Measurements from ENCODE around the gene NXPE1.

The NXPE1 gene

DNA sequence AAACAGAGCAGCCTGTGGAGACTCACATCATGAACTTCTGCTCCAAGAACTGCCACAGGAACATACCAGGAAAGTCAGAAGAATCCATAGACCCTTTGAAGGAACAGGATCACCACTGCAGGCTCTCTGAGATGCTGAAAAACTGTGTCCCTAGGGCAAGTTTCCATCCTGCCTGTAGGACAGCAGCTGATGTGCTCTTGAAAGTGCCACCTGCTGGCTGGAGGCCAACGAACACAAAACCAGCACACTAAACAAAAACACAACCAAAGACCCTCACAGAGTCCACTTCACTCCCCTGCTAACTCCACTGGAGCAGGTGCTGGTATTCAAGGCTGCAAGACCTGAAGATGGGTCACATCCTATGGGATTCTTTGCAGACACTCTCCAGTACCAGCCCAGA lies 12.0 kb upstream of the NXPE1 start:
- no peak for TF ChIP-seq GATA3 (IDR thresholded peaks at IDR 0.05; ENCODE audit: low read depth, low read length)
- no peak for TF ChIP-seq GATA2 (IDR thresholded peaks at IDR 0.05; ENCODE audit: low read depth, low read length)

DNA sequence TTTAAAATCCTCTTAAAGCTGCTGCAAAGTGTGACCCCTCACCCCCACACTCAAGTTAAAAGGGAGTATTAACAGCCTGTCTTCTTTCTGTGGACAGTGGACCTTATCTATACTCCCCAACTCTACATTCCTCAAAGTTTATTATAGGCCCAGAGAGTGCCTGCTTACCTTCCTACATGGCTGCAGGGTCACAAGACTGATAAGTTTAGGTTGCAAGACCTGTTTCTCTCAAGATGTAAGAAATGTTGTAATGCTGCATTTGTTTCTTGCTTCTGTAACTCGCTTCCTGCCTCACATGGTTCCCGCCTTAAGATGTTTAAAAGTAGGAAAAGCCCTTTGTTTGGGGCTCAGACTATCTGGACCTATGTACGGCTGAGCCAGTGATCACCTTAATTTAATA lies 10.1 kb upstream of the NXPE1 start:
- TF ChIP-seq GATA2 (IDR thresholded peaks at IDR 0.05; ENCODE audit: low read depth, low read length) (no peak), GATA3 (IDR thresholded peaks at IDR 0.05; ENCODE audit: low read depth, low read length) (no peak)

DNA sequence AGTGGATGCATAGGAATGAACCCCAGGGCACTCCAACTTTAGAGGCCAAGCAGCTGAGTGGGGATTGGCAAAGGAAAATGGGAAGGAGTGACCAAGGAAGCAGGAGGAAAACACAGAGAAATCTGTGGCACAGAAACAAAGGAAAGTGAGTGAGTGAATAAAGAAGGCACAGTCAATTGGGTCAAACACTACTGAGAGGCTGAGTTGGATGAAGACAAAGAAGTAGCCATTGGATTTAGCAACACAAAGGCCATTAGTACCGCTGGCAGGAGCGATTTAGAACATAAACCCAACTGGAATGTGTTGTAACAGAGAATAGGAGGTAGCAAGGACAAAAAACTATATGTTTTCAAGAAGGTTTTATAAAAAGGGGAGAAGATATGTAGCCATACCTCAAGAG lies 6.6 kb upstream of the NXPE1 start:
- no peak for TF ChIP-seq GATA3 (IDR thresholded peaks at IDR 0.05; ENCODE audit: low read depth, low read length)
- no peak for TF ChIP-seq GATA2 (IDR thresholded peaks at IDR 0.05; ENCODE audit: low read depth, low read length)

DNA sequence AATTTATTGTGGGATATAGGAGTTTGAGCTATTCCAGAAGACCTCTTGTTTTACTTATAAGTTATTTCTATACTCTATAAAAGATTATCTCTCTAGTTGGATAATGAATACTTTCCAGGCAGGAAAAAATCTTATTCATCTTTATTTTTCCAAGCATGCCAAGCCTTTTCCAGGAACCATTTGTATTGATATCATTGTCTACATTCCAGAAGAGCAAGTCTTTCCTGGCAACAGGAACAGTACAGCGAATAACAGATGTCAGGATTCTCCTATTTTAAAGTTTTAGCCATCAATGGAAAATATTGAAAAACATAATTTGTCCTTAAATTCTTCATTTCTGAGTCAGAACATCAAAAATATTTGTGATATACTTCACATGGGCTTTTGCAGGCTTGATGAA lies 5.2 kb upstream of the NXPE1 start:
- no peak for TF ChIP-seq GATA3 (IDR thresholded peaks at IDR 0.05; ENCODE audit: low read depth, low read length)

DNA sequence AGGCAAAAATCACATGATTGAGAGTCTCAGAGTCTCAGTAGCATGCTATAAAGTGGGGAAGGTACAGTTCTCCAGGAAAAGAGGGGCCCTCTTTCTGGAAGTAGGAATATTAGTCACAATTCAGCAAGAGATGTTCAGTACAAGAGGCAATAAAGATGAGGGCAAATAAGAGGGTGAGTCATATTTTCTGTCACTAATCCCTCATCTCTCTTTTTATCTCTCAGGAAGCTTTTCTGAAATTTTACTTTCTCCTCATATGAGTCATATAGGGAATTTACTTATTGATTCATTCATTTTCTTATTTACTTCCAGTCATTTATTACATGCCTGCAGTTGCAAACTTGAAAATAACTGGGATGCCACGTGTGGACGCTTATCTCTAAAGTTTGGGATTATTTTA lies 3.4 kb upstream of the NXPE1 start:
- no peak for TF ChIP-seq GATA2 (IDR thresholded peaks at IDR 0.05; ENCODE audit: low read depth, low read length)
- no peak for TF ChIP-seq GATA3 (IDR thresholded peaks at IDR 0.05; ENCODE audit: low read depth, low read length)

DNA sequence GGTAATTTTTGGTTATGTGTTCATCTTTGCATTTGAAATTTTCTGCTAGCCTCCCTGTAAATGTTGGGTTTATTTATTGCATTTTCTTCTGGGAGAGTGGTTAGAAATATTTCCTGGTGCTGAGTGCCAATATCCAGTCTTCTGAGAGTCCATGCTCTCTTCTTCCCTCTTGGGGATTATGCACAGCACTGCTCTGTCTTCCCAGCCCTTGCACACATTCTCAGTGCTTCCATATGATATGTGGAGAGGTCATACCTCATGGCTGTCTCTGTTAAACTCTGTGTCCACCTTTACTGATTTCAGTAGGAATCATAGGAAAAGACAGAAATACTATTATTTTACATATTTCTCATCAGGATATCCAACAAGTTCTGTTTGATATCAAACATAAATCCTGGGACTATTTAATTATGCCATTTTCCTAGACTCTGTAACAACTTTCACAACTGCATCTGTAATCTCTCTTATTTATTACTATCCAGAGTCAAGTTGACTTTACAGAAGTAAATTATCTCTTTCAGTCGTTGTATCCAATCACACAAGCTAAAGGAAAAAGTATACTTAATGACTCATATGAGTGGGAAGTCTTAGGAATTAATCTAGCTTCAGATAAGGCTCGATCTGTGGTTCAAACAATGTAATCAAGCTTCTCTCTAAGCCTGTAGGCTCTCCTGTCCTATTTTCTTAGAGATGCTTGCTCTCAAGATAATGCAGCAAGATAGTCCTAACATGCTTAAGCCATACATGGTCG lies 2.7 kb upstream of the NXPE1 start:
- no peak for TF ChIP-seq GATA3 (IDR thresholded peaks at IDR 0.05; ENCODE audit: low read depth, low read length)
- TF ChIP-seq GATA2 (IDR thresholded peaks at IDR 0.05; ENCODE audit: low read depth, low read length), result no peak

DNA sequence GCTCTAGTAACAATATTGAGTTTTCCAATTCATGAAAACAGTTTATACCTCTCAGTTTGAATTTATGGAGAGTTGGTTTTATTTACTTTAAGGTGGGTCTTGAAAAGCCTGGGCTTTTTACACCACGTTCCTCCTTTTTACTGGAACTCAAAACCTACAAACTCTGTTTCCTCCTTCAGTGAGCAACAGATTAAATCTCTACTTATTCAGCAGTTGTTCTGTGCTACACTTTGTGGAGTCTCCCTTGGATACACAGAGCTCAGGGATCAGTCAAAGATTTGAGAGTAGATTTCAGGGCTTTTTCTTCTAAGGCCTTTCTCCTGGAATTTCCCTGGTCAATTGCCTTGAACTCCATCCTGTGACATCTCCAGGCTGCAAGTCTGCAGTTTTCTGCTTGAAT lies 3.5 kb downstream of the NXPE1 start:
- TF ChIP-seq GATA3 (IDR thresholded peaks at IDR 0.05; ENCODE audit: low read depth, low read length), result no peak
- no peak for TF ChIP-seq GATA2 (IDR thresholded peaks at IDR 0.05; ENCODE audit: low read depth, low read length)

DNA sequence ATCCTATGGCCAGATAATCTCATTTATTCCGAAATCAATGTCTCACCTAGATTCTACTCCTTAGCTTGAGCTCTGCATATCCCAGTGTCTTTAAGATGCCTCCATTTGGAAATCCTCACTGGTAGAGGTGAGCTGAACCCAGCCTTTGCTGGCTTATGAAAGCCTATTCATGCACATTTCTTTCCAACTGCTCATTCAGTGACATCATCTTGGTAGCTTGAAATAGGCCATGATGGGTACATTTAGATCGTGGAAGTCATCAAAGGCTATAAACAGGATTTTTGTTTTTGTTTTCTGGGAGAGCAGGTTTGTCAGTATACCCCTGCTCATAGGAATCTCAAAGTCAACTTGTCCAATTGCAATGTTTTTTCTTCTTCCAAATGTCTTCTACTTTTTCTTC lies 6.0 kb downstream of the NXPE1 start:
- TF ChIP-seq GATA3 (IDR thresholded peaks at IDR 0.05; ENCODE audit: low read depth, low read length) (no peak), GATA2 (IDR thresholded peaks at IDR 0.05; ENCODE audit: low read depth, low read length) (no peak)

DNA sequence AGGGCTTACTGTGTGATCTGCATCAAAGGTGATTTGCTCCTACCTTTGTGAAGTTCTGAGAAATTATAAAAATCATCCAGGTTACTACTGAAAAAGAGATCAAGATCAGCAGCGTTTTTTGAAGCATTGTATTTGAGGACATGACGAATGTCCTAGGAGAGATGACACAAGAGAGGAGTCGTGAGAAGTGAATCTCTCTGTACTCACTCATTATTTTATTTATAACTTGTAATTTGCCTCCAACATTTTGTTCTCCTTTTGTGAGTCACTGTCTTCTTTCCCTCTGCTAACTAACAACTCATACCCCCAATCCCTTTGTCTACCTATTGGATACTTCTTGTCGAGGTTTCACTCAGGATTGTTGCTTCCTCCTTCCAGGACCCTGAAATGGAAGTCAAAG lies 8.6 kb downstream of the NXPE1 start:
- no peak for TF ChIP-seq GATA3 (IDR thresholded peaks at IDR 0.05; ENCODE audit: low read depth, low read length)
- no peak for TF ChIP-seq GATA2 (IDR thresholded peaks at IDR 0.05; ENCODE audit: low read depth, low read length)

DNA sequence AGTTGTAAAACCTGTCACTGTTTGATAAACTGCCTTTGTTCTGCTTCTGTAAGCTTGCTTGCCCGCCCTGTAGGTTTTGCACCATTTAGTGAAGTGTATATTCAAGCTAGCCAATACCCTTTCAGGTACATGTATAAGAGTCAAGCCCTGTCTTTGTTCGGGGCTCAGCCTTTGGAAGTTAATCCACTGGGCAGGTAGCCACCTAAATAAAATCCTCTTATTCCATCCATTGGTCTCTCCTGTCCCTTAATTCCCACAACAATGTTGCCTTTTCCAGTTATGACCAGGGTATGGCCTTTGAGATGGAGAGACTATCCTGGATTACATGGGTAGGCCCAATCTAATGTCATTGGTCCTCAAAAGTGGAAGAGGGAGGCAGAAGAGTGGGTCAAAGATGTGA lies 34.0 kb downstream of the NXPE1 start:
- TF ChIP-seq GATA3 (IDR thresholded peaks at IDR 0.05; ENCODE audit: low read depth, low read length) (no peak), GATA2 (IDR thresholded peaks at IDR 0.05; ENCODE audit: low read depth, low read length) (no peak)

DNA sequence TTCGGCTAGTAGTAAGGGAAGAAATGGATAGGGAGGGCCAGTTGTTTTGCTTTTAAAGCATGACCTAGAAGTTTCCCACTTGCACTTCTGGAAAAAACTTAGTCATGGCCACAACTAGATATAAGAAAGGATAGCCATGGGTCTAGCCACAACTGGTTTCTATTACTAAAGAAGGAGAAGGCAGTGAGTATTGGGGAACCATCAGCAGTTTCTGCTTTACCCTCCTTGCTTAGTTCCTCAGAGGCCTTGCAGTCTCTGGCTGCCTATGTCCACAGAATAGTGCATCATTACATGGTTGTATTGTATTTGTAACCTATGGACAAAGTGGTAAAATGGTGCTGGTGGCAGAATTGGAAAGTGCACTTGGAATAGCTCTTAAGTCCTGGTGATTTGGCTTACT lies 35.6 kb downstream of the NXPE1 start:
- TF ChIP-seq GATA2 (IDR thresholded peaks at IDR 0.05; ENCODE audit: low read depth, low read length), result no peak
- no peak for TF ChIP-seq GATA3 (IDR thresholded peaks at IDR 0.05; ENCODE audit: low read depth, low read length)

DNA sequence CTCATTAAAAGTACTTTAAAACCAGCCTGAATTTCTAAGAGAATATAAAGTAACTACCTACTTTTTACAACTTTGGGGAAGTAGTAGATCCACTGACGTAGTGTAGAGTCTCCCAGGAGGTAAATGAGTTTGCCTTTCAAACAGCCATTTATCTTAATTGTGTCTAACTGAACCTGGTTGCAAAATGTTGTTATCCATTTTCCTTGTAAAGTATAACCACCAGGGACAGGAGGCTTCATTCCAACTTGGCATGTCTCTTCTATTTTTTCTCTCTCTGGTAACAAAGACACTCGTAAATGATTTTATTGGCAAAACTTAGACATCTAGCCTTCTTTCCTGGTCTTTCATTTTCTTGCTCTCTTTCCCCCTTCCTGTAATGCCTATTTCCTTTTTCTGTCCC lies 36.9 kb downstream of the NXPE1 start:
- no peak for TF ChIP-seq GATA3 (IDR thresholded peaks at IDR 0.05; ENCODE audit: low read depth, low read length)
- TF ChIP-seq GATA2 (IDR thresholded peaks at IDR 0.05; ENCODE audit: low read depth, low read length), result no peak

DNA sequence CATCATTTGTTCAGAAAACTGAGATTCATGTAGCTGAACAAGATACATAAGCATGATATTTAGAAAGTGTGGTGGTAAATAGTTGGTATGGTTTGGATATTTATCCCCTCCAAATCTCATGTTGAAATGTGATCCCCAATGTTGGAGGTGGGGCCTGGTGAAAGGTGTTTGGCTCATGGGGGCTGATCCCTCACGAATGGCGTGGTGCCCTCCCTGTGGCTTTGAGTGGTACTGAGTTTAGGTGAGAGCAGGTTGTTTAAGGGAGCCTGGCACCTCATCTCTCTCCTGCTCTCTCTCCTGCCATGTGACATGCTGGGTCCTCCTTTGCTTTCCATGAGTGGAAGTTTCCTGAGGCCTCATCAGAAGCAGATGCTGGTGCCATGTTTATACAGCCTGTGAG lies 48.1 kb downstream of the NXPE1 start:
- TF ChIP-seq GATA2 (IDR thresholded peaks at IDR 0.05; ENCODE audit: low read depth, low read length), result no peak
- TF ChIP-seq GATA3 (IDR thresholded peaks at IDR 0.05; ENCODE audit: low read depth, low read length), result no peak

DNA sequence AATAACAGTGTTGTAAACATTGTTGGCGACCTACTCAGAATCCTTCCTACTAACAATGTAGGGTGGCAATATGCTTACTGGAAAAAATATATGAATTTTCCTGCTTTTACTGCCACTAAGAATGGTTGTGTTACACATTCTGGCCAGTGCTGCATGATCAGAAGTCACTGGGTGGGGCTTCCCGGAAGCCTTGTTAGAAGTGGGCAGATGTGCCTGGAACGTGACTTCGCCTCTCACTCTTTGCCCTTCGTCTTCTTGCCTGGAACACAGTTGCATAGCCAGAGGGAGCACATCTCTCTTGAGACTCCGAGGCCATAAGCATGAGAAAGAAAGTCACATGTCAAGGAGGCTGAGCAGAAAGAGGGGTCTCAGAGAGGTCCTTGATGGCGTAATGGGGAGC lies 48.6 kb downstream of the NXPE1 start:
- TF ChIP-seq GATA2 (IDR thresholded peaks at IDR 0.05; ENCODE audit: low read depth, low read length) (no peak), GATA3 (IDR thresholded peaks at IDR 0.05; ENCODE audit: low read depth, low read length) (no peak)

DNA sequence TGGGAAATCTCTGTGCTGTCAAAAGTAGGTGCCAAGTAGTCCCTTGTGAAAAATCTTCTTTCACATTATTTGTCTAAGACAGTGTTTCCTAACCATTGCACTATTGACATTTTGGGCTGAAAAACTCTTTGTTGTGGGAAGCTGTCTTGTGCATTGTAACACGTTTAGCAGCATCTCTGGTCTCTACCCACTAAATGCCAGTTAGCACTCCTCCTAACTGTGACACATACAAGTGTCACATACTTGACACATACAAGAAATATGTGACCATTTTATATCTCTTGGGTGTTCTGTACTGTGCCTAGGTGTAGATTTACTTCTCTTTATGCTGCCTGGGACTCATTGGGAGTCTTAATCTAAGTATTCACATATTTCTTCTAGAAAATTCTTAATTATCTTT lies 57.8 kb downstream of the NXPE1 start:
- TF ChIP-seq GATA3 (IDR thresholded peaks at IDR 0.05; ENCODE audit: low read depth, low read length) (no peak), GATA2 (IDR thresholded peaks at IDR 0.05; ENCODE audit: low read depth, low read length) (no peak)

DNA sequence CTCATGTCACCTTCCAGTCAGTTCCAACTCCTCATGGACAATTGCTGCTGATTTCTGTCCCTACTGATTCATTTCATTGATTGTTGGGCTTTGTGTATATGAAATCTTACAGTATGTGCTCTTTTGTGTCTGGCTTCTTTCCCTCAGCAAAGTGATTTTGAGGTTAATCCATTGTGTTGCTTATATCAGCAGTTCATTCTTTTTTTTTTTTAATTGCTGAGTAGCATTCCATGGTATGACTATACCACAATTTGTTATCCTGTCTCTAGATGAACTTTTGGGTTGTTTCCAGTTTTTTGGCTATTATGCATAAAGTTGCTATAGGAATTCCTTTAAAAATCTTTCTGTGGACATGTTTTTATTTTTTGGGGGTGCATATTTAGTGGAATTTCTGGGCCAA lies 59.9 kb downstream of the NXPE1 start:
- TF ChIP-seq GATA2 (IDR thresholded peaks at IDR 0.05; ENCODE audit: low read depth, low read length), result no peak
- no peak for TF ChIP-seq GATA3 (IDR thresholded peaks at IDR 0.05; ENCODE audit: low read depth, low read length)

Measured in SH-SY5Y (cell line).